CD14-positive monocyte (primary cell): Measurements from ENCODE around the gene NUP42. TPM values are rescaled to one million over a fixed set of nuclear protein-coding genes. Genes with fewer than 3 reads are reported as not detected.

Source experiments
- DNase-seq, 3 donors: peaks; one replicate each; pipeline ENCODE4 v3.0.0-alpha.2; 2011 to 2022
- H2AFZ ChIP-seq: 2 replicates; pipeline ENCODE4 v1.6.0; 2012; ENCODE audit warnings: mild to moderate bottlenecking, low read depth, low read length, inconsistent platforms; ENCODE audit not compliant: insufficient read depth, poor library complexity, severe bottlenecking
- H3K27ac ChIP-seq, 2 donors: 1 replicate in 1 of 2; 2 replicates in 1 of 2; pipeline ENCODE4 v1.5.1; 2012 to 2013; ENCODE audit warnings: low read length in 2 of 2, control low read depth in 1 of 2, inconsistent platforms in 1 of 2, low read depth in 1 of 2, mild to moderate bottlenecking in 1 of 2
- H3K27me3 ChIP-seq, 2 donors: one replicate each; pipeline versions ENCODE4 v1.6.0 to v1.6.1; 2011 to 2013; ENCODE audit warnings: low read length in 2 of 2; ENCODE audit not compliant: control insufficient read depth in 2 of 2, insufficient read depth in 2 of 2
- H3K36me3 ChIP-seq, 2 donors: replicated peaks in 1 of 2; 1 replicate in 1 of 2; 2 replicates in 1 of 2; pipeline versions ENCODE4 v1.5.1 to v1.6.1; 2012 to 2013; ENCODE audit warnings: low read length in 2 of 2, control low read depth in 1 of 2, inconsistent platforms in 1 of 2, mild to moderate bottlenecking in 1 of 2; ENCODE audit not compliant: insufficient read depth in 2 of 2, control insufficient read depth in 1 of 2
- H3K4me1 ChIP-seq, 2 donors: 1 replicate in 1 of 2; 2 replicates in 1 of 2; pipeline versions ENCODE4 v1.5.1 to v1.6.1; 2012 to 2013; ENCODE audit warnings: low read length in 2 of 2, control low read depth in 1 of 2, inconsistent platforms in 1 of 2, mild to moderate bottlenecking in 1 of 2, moderate library complexity in 1 of 2; ENCODE audit not compliant: insufficient read depth in 2 of 2, control insufficient read depth in 1 of 2
- H3K4me2 ChIP-seq: replicated peaks from 2 replicates; pipeline ENCODE3; 2012; ENCODE audit warnings: low read length, moderate library complexity, mild to moderate bottlenecking; ENCODE audit not compliant: poor library complexity, severe bottlenecking; ENCODE audit errors: extremely low read depth
- H3K4me3 ChIP-seq, 3 experiments: fragments of 200-600 bp in 1 of 3; sonication (generic) in 1 of 3; replicated peaks in 1 of 3; 1 replicate in 2 of 3; 2 replicates in 1 of 3; pipeline ENCODE4 v1.5.1; 2011 to 2013; ENCODE audit warnings: low read length in 3 of 3, mild to moderate bottlenecking in 3 of 3, control low read depth in 2 of 3, low read depth in 2 of 3, inconsistent platforms in 1 of 3, moderate library complexity in 1 of 3
- H3K79me2 ChIP-seq: 2 replicates; pipeline ENCODE4 v1.6.0; 2012; ENCODE audit warnings: mild to moderate bottlenecking, control low read depth, inconsistent platforms, low read length, moderate library complexity; ENCODE audit not compliant: insufficient read depth
- H3K9ac ChIP-seq: 2 replicates; pipeline ENCODE4 v1.6.0; 2017; ENCODE audit warnings: low read length, mild to moderate bottlenecking; ENCODE audit not compliant: insufficient read depth, poor library complexity, severe bottlenecking
- H3K9me3 ChIP-seq, 2 donors: replicated peaks in 1 of 2; 1 replicate in 1 of 2; 2 replicates in 1 of 2; pipeline versions ENCODE4 v1.5.1 to v1.6.1; 2012 to 2013; ENCODE audit warnings: low read length in 2 of 2, control low read depth in 1 of 2; ENCODE audit not compliant: control insufficient read depth in 1 of 2, insufficient read depth in 1 of 2
- H4K20me1 ChIP-seq: 2 replicates; pipeline ENCODE4 v1.6.0; 2012; ENCODE audit warnings: mild to moderate bottlenecking, low read length, control low read depth, moderate library complexity; ENCODE audit not compliant: insufficient read depth
- H3K27ac Mint-ChIP-seq, 7 donors: one replicate each; pipeline ENCODE4 v1.8.0; 2020; ENCODE audit warnings: mild to moderate bottlenecking in 7 of 7, mixed read lengths in 7 of 7, moderate library complexity in 6 of 7, inconsistent platforms in 2 of 7
- H3K27me3 Mint-ChIP-seq, 3 donors: one replicate each; pipeline ENCODE4 v1.8.0; 2021 to 2022; ENCODE audit warnings: low read depth in 3 of 3, mild to moderate bottlenecking in 3 of 3, mixed read lengths in 3 of 3, moderate library complexity in 3 of 3, inconsistent platforms in 1 of 3
- H3K36me3 Mint-ChIP-seq, 2 donors: one replicate each; pipeline ENCODE4 v1.8.0; 2020; ENCODE audit warnings: mixed read lengths in 2 of 2, inconsistent platforms in 1 of 2, mild to moderate bottlenecking in 1 of 2
- H3K4me1 Mint-ChIP-seq: one replicate; pipeline ENCODE4 v1.8.0; 2020; ENCODE audit warnings: mild to moderate bottlenecking, mixed read lengths
- H3K4me3 Mint-ChIP-seq, 2 donors: one replicate each; pipeline ENCODE4 v1.8.0; 2020; ENCODE audit warnings: mild to moderate bottlenecking in 2 of 2, mixed read lengths in 2 of 2, moderate library complexity in 1 of 2
- H3K9me3 Mint-ChIP-seq, 7 donors: one replicate each; pipeline ENCODE4 v1.8.0; 2020 to 2022; ENCODE audit warnings: mixed read lengths in 7 of 7, mild to moderate bottlenecking in 6 of 7, moderate library complexity in 6 of 7, inconsistent platforms in 2 of 7
- CTCF ChIP-seq: fragments of 200-600 bp; IDR thresholded peaks from one replicate; pipeline ENCODE4 v1.8.0; 2022; ENCODE audit warnings: antibody characterized with exemption, mild to moderate bottlenecking
- WGBS: methylation state at CpG from one replicate; pipeline ENCODE4 v1.1.5; 2013; ENCODE audit warnings: missing lambda C conversion rate; ENCODE audit not compliant: insufficient coverage; 5-methylcytosine and 5-hydroxymethylcytosine counted together
- intact Hi-C, 2 donors: fragments of 100-400 bp; cut with micrococcal nuclease; formaldehyde crosslinking; loops; one replicate each; pipeline versions ENCODE4 v1.15.0 to v1.15.1; 2023
- polyA plus RNA-seq, 3 donors: library from polyadenylated mRNA; depleted of rRNA in 1 of 3; unstranded in 2 of 3; stranded (reverse) in 1 of 3; fragments of 300-500 nt in 2 of 3; fragments of >200 nt in 1 of 3; fragmentation: Illumina TruSeq in 2 of 3; gene quantifications; 1 replicate in 2 of 3; 2 replicates in 1 of 3; pipeline ENCODE4 v1.2.3, GENCODE V29; 2012 to 2021

Gene NUP42
- polyA plus RNA-seq, 3 donors, result 26.3 to 54.6 (median 28.5) TPM

- peaks cover 25 to 30% of the 10 kb centered on the region in 2 donors for H3K36me3 ChIP-seq
- Mint-ChIP-seq H3K27ac (peak overlapping the region; percentile 41 to 100 (median 97)), H3K36me3 (peaks cover 18 to 22% of the 10 kb centered on the region in 2 donors), H3K4me1 (peaks cover 28% of the 10 kb centered on the region), H3K4me3 (peak overlapping the region; percentile 15 to 91), H3K27me3 (peaks cover 0 to 9% (median 2%) of the 10 kb centered on the region in 3 donors), H3K9me3 (peaks cover 0 to 2% (median 0%) of the 10 kb centered on the region in 7 donors)
- H3K9me3 ChIP-seq, result no peaks in the 10 kb centered on the region
- peak overlapping the region in 1 of 3 experiments; percentile 88 for H3K4me3 ChIP-seq
- 95% methylated on average over 8 of the region's 20 CpGs for WGBS
- H3K27me3 ChIP-seq, result peaks cover 3 to 10% of the 10 kb centered on the region in 2 donors
- intact Hi-C loops, result loop anchor here (5.0 to 10.0 kb wide), 4 partner anchors 61 to 349 kb away; partner anchors contain the start of genes GPNMB (in 1 of the 2), IGF2BP3 (in 1 of the 2), KLHL7 (in 1 of the 2) and TRA2A (in 1 of the 2)
- H3K27ac ChIP-seq, result peak overlapping the region; percentile 94 to 97
- peak overlapping the region; percentile 73 for H3K4me2 ChIP-seq
- DNase-seq, result peak in 2 of 3 donors; percentile 26 to 32
- H3K79me2 ChIP-seq, result peaks cover 64% of the 10 kb centered on the region
- peaks cover 21 to 35% of the 10 kb centered on the region in 2 donors for H3K4me1 ChIP-seq
- H2AFZ ChIP-seq, result no peak overlapping the region
- TF ChIP-seq CTCF, result no peak
- H3K9ac ChIP-seq, result no peak overlapping the region
- peaks cover 13% of the 10 kb centered on the region for H4K20me1 ChIP-seq
Measured at GRCh38 chr7:23183279-23184012, 1.6 kb downstream of the NUP42 start.

GRCh38 chr7:23184291-23184690 is 2.4 kb downstream of the NUP42 start:
- no peak overlapping the region for H3K4me3 Mint-ChIP-seq
- peaks cover 0 to 2% (median 0%) of the 10 kb centered on the region in 3 donors for H3K27me3 Mint-ChIP-seq
- intact Hi-C loops, result loop anchor here (5.0 to 10.0 kb wide), 4 partner anchors 61 to 348 kb away; partner anchors contain the start of genes GPNMB (in 1 of the 2), IGF2BP3 (in 1 of the 2), KLHL7 (in 1 of the 2) and TRA2A (in 1 of the 2)
- Histone ChIP-seq H2AFZ (no peak overlapping the region), H3K36me3 (peaks cover 33 to 39% of the 10 kb centered on the region in 2 donors), H4K20me1 (peaks cover 16% of the 10 kb centered on the region), H3K4me2 (peak overlapping the region; percentile 29), H3K9ac (no peak overlapping the region), H3K9me3 (no peaks in the 10 kb centered on the region), H3K27ac (peak overlapping the region in 1 of 2 donors; percentile 46), H3K4me3 (no peak overlapping the region), H3K27me3 (peaks cover 0 to 3% of the 10 kb centered on the region in 2 donors), H3K79me2 (peaks cover 72% of the 10 kb centered on the region), H3K4me1 (peaks cover 21 to 35% of the 10 kb centered on the region in 2 donors)
- H3K9me3 Mint-ChIP-seq, result peaks cover 0 to 2% (median 0%) of the 10 kb centered on the region in 7 donors
- DNase-seq, result no peak
- peak overlapping the region in 3 of 7 donors; percentile 62 to 99 (median 97) for H3K27ac Mint-ChIP-seq
- peaks cover 25 to 30% of the 10 kb centered on the region in 2 donors for H3K36me3 Mint-ChIP-seq
- no peak for TF ChIP-seq CTCF
- WGBS, result no CpG with 5 or more reads among the region's 1 CpG
- peaks cover 28% of the 10 kb centered on the region for H3K4me1 Mint-ChIP-seq
